ENCODE measurements around the gene TMPRSS6. TPM values are rescaled to one million over a fixed set of nuclear protein-coding genes. Genes with fewer than 3 reads are reported as not detected.

Gene TMPRSS6
- total RNA-seq, 1 experiment from 2014 or later = 0.39 TPM

GRCh38 chr22:37051391-37052385, 57.8 kb downstream of the TMPRSS6 start, which contains the start of gene KCTD17:
TSS of gene KCTD17 (plus strand) at chr22:37051742. CDS start at chr22:37051761, 19 bp downstream.
- RAD21 ChIA-PET (ENCODE audit: low non-redundant PET in 1 of 2, low total read pairs in 2 of 2, uncharacterized antibody in 2 of 2, unreplicated experiment in 2 of 2) = interaction anchor here in 1 of 2 experiments (0.7 kb wide), 1 partner anchor 392 kb away, joined by 3 read pairs; no protein-coding TSS in a partner anchor
- Histone ChIP-seq H2AFZ (ENCODE audit: low read depth, low read length, poor library complexity, severe bottlenecking) (no peak within 1 kb of the TSS), H3K9me2 (ENCODE audit: insufficient read depth) (no peaks in the 10 kb centered on the region), H4K20me1 (ENCODE audit: insufficient read depth) (no peaks in the 10 kb centered on the region), H3K27ac (ENCODE audit: low read depth, low read length) (no peak within 1 kb of the TSS; the same call in 1 of the 2 replicates), H3K36me3 (ENCODE audit: control insufficient read depth in 1 of 2, insufficient read depth in 2 of 2, low read length in 2 of 2) (no peaks in the 10 kb centered on the region), H3K4me2 (ENCODE audit: low read length) (peak within 1 kb of the TSS; percentile 86), H3K79me2 (ENCODE audit: insufficient read depth, low read length) (no peaks in the 10 kb centered on the region), H3K9me3 (ENCODE audit: control insufficient read depth in 1 of 2, insufficient read depth in 1 of 2, low read depth in 1 of 2, low read length in 2 of 2) (no peaks in the 10 kb centered on the region), H3K4me3 (replicated peaks in 1 of 2; ENCODE audit: low read depth in 1 of 2, low read length in 2 of 2) (peak within 1 kb of the TSS; percentile 59 to 77), H3K27me3 (ENCODE audit: insufficient read depth, low read length) (no peaks in the 10 kb centered on the region), H3K4me1 (ENCODE audit: control insufficient read depth in 1 of 2, insufficient read depth in 2 of 2, low read length in 2 of 2) (peaks cover 5 to 11% of the 10 kb centered on the region in 2 experiments; a peak in 2 of 4 replicates), H3K9ac (ENCODE audit: low read length) (peak within 1 kb of the TSS; percentile 64)
- CTCF ChIA-PET = interaction anchor here (0.7 to 1.7 kb wide), 3 partner anchors 8 to 405 kb away, joined by 3 to 5 read pairs (median 4); no protein-coding TSS in a partner anchor
- peak; percentile 41; the same call in 1 of the 2 replicates for TF ChIP-seq EGR1 (IDR thresholded peaks at IDR 0.05; ENCODE audit: low read depth)
- no peak for TF ChIP-seq ATF3 (IDR thresholded peaks at IDR 0.05)
- no peak for TF ChIP-seq ZBTB33 (IDR thresholded peaks at IDR 0.05; ENCODE audit: extremely low read depth, insufficient replicate concordance, low read length)
- TF ChIP-seq RAD21 (IDR thresholded peaks at IDR 0.05; ENCODE audit: low read depth) = no peak
- peak; percentile 67 for TF ChIP-seq POLR2AphosphoS5 (IDR thresholded peaks at IDR 0.05; ENCODE audit: low read depth, low read length)
- no peak for TF ChIP-seq CTCF (IDR thresholded peaks at IDR 0.05 in 2 of 3, conservative IDR thresholded peaks at IDR 0.05 in 1 of 3; ENCODE audit: borderline replicate concordance in 1 of 3, insufficient read depth in 1 of 3, low read depth in 2 of 3, low read length in 2 of 3)
- TF ChIP-seq ZFX (IDR thresholded peaks at IDR 0.05) = peak; percentile 50; the same call in 1 of the 2 replicates
- no peak for TF ChIP-seq FOSL1 (IDR thresholded peaks at IDR 0.05; ENCODE audit: low read depth)
- TF ChIP-seq EZH2 (IDR thresholded peaks at IDR 0.05) = no peak
- peak; percentile 27 for TF ChIP-seq YY1 (IDR thresholded peaks at IDR 0.05; ENCODE audit: extremely low read depth, insufficient replicate concordance, low read depth, low read length)
- no peak for TF ChIP-seq CBX3 (IDR thresholded peaks at IDR 0.05; ENCODE audit: low read depth)
- no peak for TF ChIP-seq ZNF274 (IDR thresholded peaks at IDR 0.05; ENCODE audit: low read depth, low read length)
- TF ChIP-seq SP1 (IDR thresholded peaks at IDR 0.05; ENCODE audit: low read depth) = no peak
- no peak for TF ChIP-seq EZH2phosphoT487 (IDR thresholded peaks at IDR 0.05; ENCODE audit: borderline replicate concordance)
- intact Hi-C loops (cut with micrococcal nuclease) = no loop called here
- POLR2A ChIA-PET = no interaction called here
- ATAC-seq (peak; percentile 99), DNase-seq (ENCODE audit: low read depth, low spot score) (peak; percentile 24)
- no TSS peak for BruUV-seq (replicated peaks)

All from HCT116 (cell line).